Measurements from ENCODE around the gene ATP7A.
A peak's percentile ranks its signal among the peaks of the same experiment; 100 is the strongest.
"Not testable (repeated sequence)": the region's sequence is repeated elsewhere in the genome, so short reads cannot be mapped to it uniquely, and the experiment has no call there.

ATP7A gene

DNA sequence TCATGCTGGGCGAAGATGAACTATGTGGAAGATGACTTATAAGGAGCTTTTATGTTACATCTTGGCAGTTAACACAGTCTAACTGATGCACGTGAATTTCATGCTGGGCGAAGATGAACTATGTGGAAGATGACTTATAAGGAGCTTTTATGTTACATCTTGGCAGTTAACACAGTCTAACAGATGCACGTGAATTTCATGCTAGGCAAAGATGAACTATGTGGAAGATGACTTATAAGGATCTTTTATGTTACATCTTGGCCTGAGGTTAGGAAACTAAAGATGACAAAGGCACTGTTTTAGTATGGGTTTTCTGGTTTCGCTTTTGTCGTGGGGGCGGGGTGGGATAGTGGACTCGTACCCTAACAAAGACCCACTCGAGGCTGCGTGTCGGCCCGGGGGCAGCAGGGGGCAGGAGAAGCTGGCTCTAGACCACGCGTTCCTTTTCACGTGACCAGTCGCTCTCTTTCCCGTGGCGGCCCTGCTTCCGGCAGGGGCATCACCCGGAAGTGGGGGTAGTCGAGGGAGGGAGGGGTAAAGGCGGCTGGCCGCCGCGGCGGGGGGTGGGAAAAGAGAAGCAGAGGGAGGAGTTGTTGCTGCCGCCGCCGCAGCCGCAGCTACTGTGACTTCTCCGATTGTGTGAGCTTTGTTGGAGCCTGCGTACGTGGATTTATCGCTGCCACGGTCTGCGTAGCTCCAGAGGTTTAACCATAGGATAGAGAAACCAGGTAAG is at the start of gene ATP7A:
Gene ATP7A (plus strand): TSS at position 586 of the 733 bp plus-strand sequence. CDS start 60,949 bp downstream, outside the sequence.
- DNase-seq = peak; percentile 87

DNA sequence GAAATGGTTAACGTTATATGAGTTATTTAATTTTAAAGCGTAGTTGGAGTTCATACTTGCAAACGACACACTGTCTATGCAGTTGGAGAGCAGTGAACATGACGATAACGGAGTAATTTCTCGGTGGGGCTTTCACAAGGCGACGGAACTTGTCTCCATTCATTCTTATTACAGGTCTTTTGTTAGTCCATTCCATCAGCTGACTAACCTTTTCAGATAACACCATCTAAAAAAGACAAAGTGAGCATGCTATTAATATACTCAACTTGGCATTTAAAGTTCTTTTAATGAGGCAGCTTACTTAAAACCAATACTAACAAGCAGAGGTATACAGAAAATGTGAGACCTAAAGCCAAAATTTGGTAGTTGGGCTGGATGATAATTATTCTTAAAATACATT is 35.1 kb upstream of the ATP7A start:
- no peak for DNase-seq

GRCh38 chrX:77881418-77881817 is 29.1 kb upstream of the ATP7A start:
- DNase-seq = not testable (repeated sequence)

DNA sequence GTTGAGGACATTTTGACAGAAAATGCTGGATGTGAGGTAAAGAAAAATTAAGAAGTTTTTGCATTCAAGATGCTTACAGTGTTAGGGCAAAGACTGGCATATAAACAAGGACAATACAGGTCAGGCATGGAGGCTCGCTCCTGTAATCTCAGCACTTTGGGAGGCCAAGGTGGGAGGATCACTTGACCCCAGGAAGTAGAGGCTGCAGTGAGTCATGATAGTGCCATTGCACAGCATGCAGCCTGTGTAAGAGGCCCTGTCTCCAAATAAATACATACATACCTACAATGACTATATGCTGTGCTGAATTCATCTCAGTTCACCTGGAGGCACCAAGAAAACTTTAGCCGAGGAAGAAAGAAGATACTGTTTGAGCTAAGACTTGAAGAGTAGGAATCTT is 17.6 kb upstream of the ATP7A start:
- no peak for DNase-seq

DNA sequence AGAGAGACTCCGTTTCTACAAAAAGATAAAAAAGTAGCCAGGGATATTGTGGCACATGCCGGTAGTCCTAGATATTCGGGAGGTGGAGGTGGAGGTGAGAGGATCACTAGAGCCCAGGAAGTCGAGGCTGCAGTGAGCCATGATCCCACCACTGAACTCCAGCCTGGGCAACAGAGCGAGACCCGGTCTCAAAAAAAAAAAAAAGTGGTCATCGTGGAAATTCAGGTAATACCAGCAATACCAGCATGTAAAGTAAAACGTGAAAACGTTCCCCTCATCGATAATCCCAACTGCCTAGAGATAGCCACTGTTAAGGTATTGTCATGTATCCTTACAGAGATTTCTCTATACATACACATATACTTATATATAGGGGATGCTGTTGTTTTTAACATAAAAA is 16.8 kb upstream of the ATP7A start:
- no peak for DNase-seq

- DNase-seq = peak; percentile 98
Observed at GRCh38 chrX:77894921-77895886, 15.3 kb upstream of the ATP7A start, which contains the start of gene MAGT1. MAGT1 (minus strand) TSS chrX:77895435; CDS start chrX:77895410, 25 bp downstream.

- DNase-seq = peak; percentile 90
Observed at GRCh38 chrX:77899081-77899828, 11.2 kb upstream of the ATP7A start, which contains the start of gene COX7B. COX7B (plus strand) TSS chrX:77899468; CDS start chrX:77899554, 86 bp downstream.

GRCh38 chrX:77900688-77901087 is 9.8 kb upstream of the ATP7A start:
- DNase-seq = no peak

GRCh38 chrX:77901506-77901905 is 9.0 kb upstream of the ATP7A start:
- no peak for DNase-seq

GRCh38 chrX:77917294-77917933 is 6.9 kb downstream of the ATP7A start:
- no peak for DNase-seq

GRCh38 chrX:77918568-77918967 is 8.1 kb downstream of the ATP7A start:
- no peak for DNase-seq

- not testable (repeated sequence) for DNase-seq
Observed at GRCh38 chrX:77919370-77919769, 8.9 kb downstream of the ATP7A start.

DNA sequence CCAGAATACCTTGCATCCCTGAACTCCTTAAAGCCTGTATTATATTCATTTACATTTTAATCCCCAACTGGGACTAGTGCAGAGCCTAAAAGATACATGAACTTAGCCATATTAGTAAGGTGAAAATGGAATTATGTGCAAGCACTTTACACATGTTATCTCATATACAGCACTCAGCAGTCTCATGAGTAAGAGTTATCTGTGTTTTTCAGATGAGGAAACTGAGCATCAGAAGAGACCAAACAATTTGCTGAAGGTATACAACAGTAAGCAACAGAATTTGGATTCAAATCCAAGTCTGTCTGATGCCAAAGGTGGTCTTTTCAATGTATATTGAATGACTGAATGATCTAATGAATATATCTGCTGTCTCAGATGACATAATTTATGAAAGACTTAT is 12.3 kb downstream of the ATP7A start:
- no peak for DNase-seq

DNA sequence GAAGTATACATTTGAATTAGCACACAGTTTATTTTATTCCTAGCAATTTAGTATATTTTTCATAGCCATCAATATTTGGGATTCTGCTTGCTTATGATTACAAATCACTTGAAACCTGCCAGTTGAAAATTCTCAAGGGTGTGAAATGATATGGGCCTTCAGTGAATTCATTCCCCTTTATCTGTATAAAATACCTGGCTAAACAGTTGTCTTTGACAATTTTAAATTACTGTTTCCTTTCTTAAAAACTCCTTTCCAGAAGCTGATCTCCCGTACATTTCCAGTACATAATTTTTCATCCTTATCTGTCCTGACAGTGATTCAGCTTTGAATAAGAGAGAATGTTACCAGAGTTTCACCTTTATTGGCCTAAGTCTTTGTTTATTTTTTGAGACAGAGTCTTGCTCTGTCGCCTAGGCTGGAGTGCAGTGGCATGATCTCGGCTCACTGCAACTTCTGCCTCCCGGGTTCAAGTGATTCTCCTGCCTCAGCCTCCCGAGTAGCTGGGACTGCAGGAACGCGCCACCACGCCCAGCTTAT is 13.9 kb downstream of the ATP7A start:
- DNase-seq = no peak

GRCh38 chrX:77925764-77926163 is 15.3 kb downstream of the ATP7A start:
- no peak for DNase-seq

GRCh38 chrX:77930581-77930980 is 20.1 kb downstream of the ATP7A start:
- no peak for DNase-seq

- DNase-seq = no peak
Observed at GRCh38 chrX:77935886-77936285, 25.4 kb downstream of the ATP7A start.

DNA sequence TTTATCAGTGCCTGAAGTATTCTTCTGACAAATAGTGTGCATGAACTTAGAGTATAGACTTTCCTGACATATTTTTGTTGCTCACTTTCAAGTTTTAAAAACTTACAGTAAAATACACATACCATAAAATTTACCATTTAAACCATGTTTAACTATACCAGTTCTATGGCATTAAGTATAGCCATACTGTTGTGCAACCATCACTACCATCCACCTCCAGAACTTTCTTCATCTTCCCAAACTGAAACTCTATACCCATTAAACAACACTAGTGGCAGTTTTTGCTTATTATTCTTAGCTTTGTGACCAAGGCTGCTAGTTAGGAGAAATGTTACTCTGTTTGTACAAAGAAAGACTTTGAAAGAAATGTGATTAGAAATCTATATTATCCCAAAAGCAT is 25.8 kb downstream of the ATP7A start:
- no peak for DNase-seq

DNA sequence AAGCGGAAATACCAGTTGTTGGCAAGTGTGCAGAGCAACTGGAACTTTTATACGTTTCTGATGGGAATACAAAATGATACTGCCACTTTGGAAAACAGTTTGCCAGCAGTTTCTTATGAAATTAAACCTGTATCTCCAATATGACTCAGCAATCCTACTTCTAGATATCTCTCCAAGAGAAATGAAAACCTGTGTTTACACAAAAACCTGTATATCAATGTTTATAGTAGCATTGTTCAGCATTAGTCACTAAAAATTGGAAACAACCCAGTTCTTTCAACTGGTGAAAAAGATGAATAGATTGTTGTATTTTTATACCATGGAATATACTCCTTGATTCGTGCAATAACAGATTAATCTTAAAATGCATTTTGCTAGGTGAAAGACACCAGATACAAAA is 26.8 kb downstream of the ATP7A start:
- no peak for DNase-seq

GRCh38 chrX:77938083-77938680 is 27.7 kb downstream of the ATP7A start:
- no peak for DNase-seq

DNA sequence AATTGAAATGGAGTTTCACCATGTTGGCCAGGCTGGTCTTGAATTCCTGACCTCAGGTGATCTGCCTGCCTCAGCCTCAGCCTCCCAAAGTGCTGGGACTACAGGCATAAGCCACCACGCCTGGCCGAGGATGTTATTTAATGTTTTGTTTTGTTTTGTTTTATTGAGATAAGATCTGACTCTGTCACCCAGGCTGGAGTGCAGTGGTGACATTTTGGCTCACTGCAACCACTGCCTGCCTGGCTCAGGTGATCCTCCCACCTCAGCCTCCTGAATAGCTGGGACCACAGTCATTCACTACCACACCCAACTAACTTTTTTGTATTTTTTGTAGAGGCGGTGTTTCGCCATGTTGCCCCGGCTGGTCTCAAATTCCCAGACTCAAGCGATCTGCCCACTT is 34.5 kb downstream of the ATP7A start:
- not testable (repeated sequence) for DNase-seq
